ENCODE data around the gene TMEM121.

- no peak for TF ChIP-seq POLR2AphosphoS5 (IDR thresholded peaks at IDR 0.05)
- no peak for TF ChIP-seq EP300 (IDR thresholded peaks at IDR 0.05)
Measured at GRCh38 chr14:105578070-105578469, 51.7 kb downstream of the TMEM121 start.
